Ovary (tissue), 3 donors: ENCODE results near the gene ANKS1B.

Source experiments
- CTCF ChIP-seq, 3 donors: fragments of 450-650 bp in 2 of 3; fragments of 200-600 bp in 1 of 3; IDR thresholded peaks; one replicate each; pipeline versions ENCODE4 v1.5.1 to v1.8.0; 2016 to 2022; ENCODE audit warnings: antibody characterized with exemption in 3 of 3, mild to moderate bottlenecking in 1 of 3
- EP300 ChIP-seq: sonication (generic); formaldehyde crosslinking; IDR thresholded peaks from one replicate; pipeline ENCODE4 v1.6.1; 2017; ENCODE audit warnings: antibody characterized with exemption
- POLR2A ChIP-seq: fragments of 450-650 bp; IDR thresholded peaks from one replicate; pipeline ENCODE4 v1.6.1; 2017; ENCODE audit warnings: antibody characterized with exemption, mild to moderate bottlenecking, moderate library complexity
- donor health status: DM: no; HTN: no; CAD: no.

GRCh38 chr12:99948370-99948769 is 36.4 kb downstream of the ANKS1B start:
- TF ChIP-seq CTCF (IDR thresholded peaks at IDR 0.05) (no peak), POLR2A (no peak), EP300 (no peak)
